A549 (cell line): ENCODE measurements around the gene NEDD4L. TPM values are rescaled to one million over a fixed set of nuclear protein-coding genes. Genes with fewer than 3 reads are reported as not detected.

Experiments used
- ATAC-seq, 2 experiments: fragments of 200-7000 bp in 1 of 2; fragments of >200 bp in 1 of 2; cut with Nextera tagmentation in 1 of 2; cut with Tn5 transposase in 1 of 2; 3 replicates each; pipeline versions ENCODE4 v1.8.0 to v1.9.1; 2018 to 2020; ENCODE audit warnings: mild to moderate bottlenecking in 1 of 2, moderate library complexity in 1 of 2
- CTCF ChIA-PET: fragments of 300-600 bp; sonication (Branson Sonifier 250); formaldehyde crosslinking; extraction: SDS; loops from one replicate; lab custom pipeline; 2021; ENCODE audit warnings: antibody characterized with exemption, inconsistent platforms; lab: Yijun Ruan, JAX
- POLR2A ChIA-PET: fragments of 350-600 bp; formaldehyde crosslinking; extraction: SDS; loops from one replicate; lab custom pipeline; 2021; ENCODE audit warnings: antibody characterized with exemption, inconsistent platforms; lab: Yijun Ruan, JAX
- DNase-seq, 2 experiments: peaks; one replicate each; pipeline versions ENCODE4 v3.0.0 to v3.0.0-alpha.2; 2011 to 2016; ENCODE audit warnings: low read depth in 1 of 2, low spot score in 1 of 2
- FAIRE-seq: peaks from 2 replicates; lab custom pipeline; 2011; peaks lifted over from hg19 to GRCh38; lab: Jason Lieb, UNC
- H3K27ac ChIP-seq, 2 experiments: fragments of >200 bp; sonication (Bioruptor Twin); formaldehyde crosslinking; 3 replicates each; pipeline ENCODE4 v1.5.1; 2016 to 2017
- H3K4me1 ChIP-seq: fragments of >200 bp; sonication (Bioruptor Twin); formaldehyde crosslinking; 3 replicates; pipeline ENCODE4 v1.6.1; 2016
- H3K4me2 ChIP-seq: fragments of >200 bp; sonication (Bioruptor Twin); formaldehyde crosslinking; 3 replicates; pipeline ENCODE4 v1.6.1; 2016
- H3K4me3 ChIP-seq: fragments of >200 bp; sonication (Bioruptor Twin); formaldehyde crosslinking; 3 replicates; pipeline ENCODE4 v1.5.1; 2016
- H3K9me3 ChIP-seq: fragments of >200 bp; sonication (Bioruptor Twin); formaldehyde crosslinking; 3 replicates; pipeline ENCODE4 v1.6.1; 2016
- ATOH8 ChIP-seq: fragments of 250-450 bp; sonication (Bioruptor Pico); IDR thresholded peaks from 2 replicates; pipeline ENCODE4 v1.5.0; 2020; ENCODE audit warnings: low read depth, mild to moderate bottlenecking, moderate library complexity
- CBX8 ChIP-seq: fragments of 200-600 bp; sonication (generic); IDR thresholded peaks from 2 replicates; pipeline ENCODE4 v1.6.1; 2016
- CHD4 ChIP-seq: fragments of 200-600 bp; sonication (generic); IDR thresholded peaks from 2 replicates; pipeline ENCODE4 v1.6.1; 2016; ENCODE audit warnings: antibody characterized with exemption, mild to moderate bottlenecking, borderline replicate concordance
- CTCF ChIP-seq: fragments of >200 bp; sonication (Bioruptor Twin); formaldehyde crosslinking; IDR thresholded peaks from 3 replicates; pipeline ENCODE4 v1.5.1; 2016
- E2F6 ChIP-seq: IDR thresholded peaks from 2 replicates; pipeline ENCODE4 v1.6.1; 2012; ENCODE audit warnings: low read depth, borderline replicate concordance
- EHF ChIP-seq: fragments of 250-450 bp; sonication (Bioruptor Pico); IDR thresholded peaks from 2 replicates; pipeline ENCODE4 v1.5.0; 2020; ENCODE audit warnings: mild to moderate bottlenecking
- EHMT2 ChIP-seq: fragments of 200-600 bp; sonication (generic); IDR thresholded peaks from 2 replicates; pipeline ENCODE4 v1.6.1; 2016; ENCODE audit warnings: antibody characterized with exemption, low read depth, mild to moderate bottlenecking, moderate library complexity
- ELK1 ChIP-seq: fragments of 150-350 bp; IDR thresholded peaks from 2 replicates; pipeline ENCODE4 v1.6.1; 2014; ENCODE audit warnings: low read depth, mild to moderate bottlenecking, low read length
- ESRRA ChIP-seq: fragments of 150-350 bp; IDR thresholded peaks from 2 replicates; pipeline ENCODE4 v1.6.1; 2014; ENCODE audit warnings: mild to moderate bottlenecking, low read length, borderline replicate concordance
- FOSL2 ChIP-seq, 2 experiments: fragments of 450-650 bp in 1 of 2; fragments of >200 bp in 1 of 2; sonication (Bioruptor Twin) in 1 of 2; formaldehyde crosslinking; IDR thresholded peaks; 2 replicates each; pipeline versions ENCODE4 v1.5.0 to v1.6.1; 2016 to 2020; ENCODE audit warnings: mild to moderate bottlenecking in 1 of 2, moderate library complexity in 1 of 2
- FOXS1 ChIP-seq: fragments of 250-450 bp; sonication (Bioruptor Pico); IDR thresholded peaks from 2 replicates; pipeline ENCODE4 v1.5.0; 2020; ENCODE audit warnings: mild to moderate bottlenecking, moderate library complexity
- GATA3 ChIP-seq: IDR thresholded peaks from 2 replicates; pipeline ENCODE4 v1.6.1; 2012; ENCODE audit warnings: borderline replicate concordance
- HDAC2 ChIP-seq: fragments of 200-600 bp; sonication (generic); IDR thresholded peaks from 2 replicates; pipeline ENCODE4 v1.6.1; 2016
- HOXB13 ChIP-seq: fragments of 250-450 bp; sonication (Bioruptor Pico); IDR thresholded peaks from 2 replicates; pipeline ENCODE4 v1.5.0; 2020; ENCODE audit warnings: low read depth, mild to moderate bottlenecking, moderate library complexity
- HOXB5 ChIP-seq: fragments of 250-450 bp; sonication (Bioruptor Pico); IDR thresholded peaks from 2 replicates; pipeline ENCODE4 v1.5.0; 2020; ENCODE audit warnings: mild to moderate bottlenecking, moderate library complexity
- JUN ChIP-seq, 2 experiments: fragments of >200 bp; sonication (Bioruptor Twin); formaldehyde crosslinking; IDR thresholded peaks; 2 replicates in 1 of 2; 3 replicates in 1 of 2; pipeline ENCODE4 v1.6.1; 2016 to 2017
- JUNB ChIP-seq: fragments of >200 bp; sonication (Bioruptor Twin); formaldehyde crosslinking; IDR thresholded peaks from 2 replicates; pipeline ENCODE4 v1.6.1; 2016
- RNF2 ChIP-seq: fragments of 200-600 bp; sonication (generic); IDR thresholded peaks from 2 replicates; pipeline ENCODE4 v1.6.1; 2016; ENCODE audit warnings: low read depth, mild to moderate bottlenecking, antibody characterized with exemption, moderate library complexity, borderline replicate concordance
- USF2 ChIP-seq: fragments of 450-650 bp; IDR thresholded peaks from 2 replicates; pipeline ENCODE4 v1.6.1; 2014; ENCODE audit warnings: antibody characterized with exemption
- ZSCAN20 ChIP-seq: fragments of 250-450 bp; sonication (Bioruptor Pico); IDR thresholded peaks from 2 replicates; pipeline ENCODE4 v1.8.0; 2022; ENCODE audit warnings: mild to moderate bottlenecking, moderate library complexity
- WGBS: methylation state at CpG from one replicate; pipeline ENCODE4 v1.1.6; 2017; ENCODE audit errors: missing lambda C conversion rate; 5-methylcytosine and 5-hydroxymethylcytosine counted together
- polyA plus RNA-seq, 4 experiments: library from polyadenylated mRNA; depleted of rRNA in 3 of 4; stranded (reverse); fragments of >200 nt; fragmentation: RNase III in 1 of 4; extraction: RNeasy Plus Mini Kit Qiagen cat#74134 plus additional on column Dnase treatment in 1 of 4; gene quantifications; 2 replicates in 3 of 4; 3 replicates in 1 of 4; pipeline ENCODE4 v1.2.3, GENCODE V29; 2011 to 2017

Gene NEDD4L
- polyA plus RNA-seq, 2 of the 4 experiments (the other 2 are of a cell fraction) = 18.0 to 36.5 TPM

GRCh38 chr18:58324824-58325480, 280.9 kb downstream of the NEDD4L start:
- POLR2A ChIA-PET = no interaction called here

GRCh38 chr18:58325494-58325893, 281.5 kb downstream of the NEDD4L start:
- ATAC-seq (no peak), DNase-seq (no peak), FAIRE-seq (no peak)
- WGBS = 94% methylated on average over 2 of the region's 2 CpGs
- ChIA-PET POLR2A (no interaction called here), CTCF (no interaction called here)
- peaks cover 9% of the 10 kb centered on the region for H3K4me1 ChIP-seq
- no peak overlapping the region for H3K4me3 ChIP-seq
- no peak overlapping the region for H3K4me2 ChIP-seq
- H3K27ac ChIP-seq = no peak overlapping the region
- H3K9me3 ChIP-seq = no peaks in the 10 kb centered on the region
- TF ChIP-seq EHF (CRISPR knock-in tag) = no peak
- no peak for TF ChIP-seq JUNB
- TF ChIP-seq ESRRA = no peak
- no peak for TF ChIP-seq GATA3
- no peak for TF ChIP-seq CTCF
- no peak for TF ChIP-seq EHMT2

More at GRCh38 chr18:58324824-58325480, 280.9 kb downstream of the NEDD4L start:
- TF ChIP-seq JUN (IDR thresholded peaks at IDR 0.05) (no peak), USF2 (no peak), RNF2 (no peak), HDAC2 (no peak), HOXB13 (no peak), JUNB (no peak), EHF (CRISPR knock-in tag) (no peak), ELK1 (no peak), CHD4 (no peak), FOSL2 (IDR thresholded peaks at IDR 0.05) (no peak), FOSL2 (CRISPR knock-in tag; IDR thresholded peaks at IDR 0.05) (no peak), FOXS1 (no peak), CBX8 (no peak), E2F6 (no peak), HOXB5 (CRISPR knock-in tag) (no peak), ZSCAN20 (CRISPR knock-in tag) (no peak), ATOH8 (CRISPR knock-in tag) (no peak)
- Histone ChIP-seq H3K4me1 (peaks cover 9% of the 10 kb centered on the region), H3K27ac (no peak overlapping the region), H3K9me3 (no peaks in the 10 kb centered on the region), H3K4me2 (no peak overlapping the region), H3K4me3 (no peak overlapping the region)
- FAIRE-seq = no peak
- CTCF ChIA-PET = no interaction called here
- 82% methylated on average over 16 of the region's 16 CpGs for WGBS
- ATAC-seq = no peak
- DNase-seq = no peak
